Left ventricle myocardium superior (tissue), 1 donor: ENCODE results near the gene AIMP1. TPM values are rescaled to one million over a fixed set of nuclear protein-coding genes. Genes with fewer than 3 reads are reported as not detected.
A peak's percentile ranks its signal among the peaks of the same experiment; 100 is the strongest.
"Not testable (repeated sequence)": the region's sequence is repeated elsewhere in the genome, so short reads cannot be mapped to it uniquely, and the experiment has no call there.

Experiments
- ATAC-seq: fragments of 200-7000 bp; cut with Tn5 transposase; one replicate; pipeline ENCODE4 v1.9.1; 2020; ENCODE audit warnings: mild to moderate bottlenecking, moderate library complexity
- DNase-seq: peaks from one replicate; pipeline ENCODE4 v3.0.0-alpha.2; 2020
- intact Hi-C: fragments of 100-400 bp; cut with micrococcal nuclease; formaldehyde crosslinking; loops from one replicate; pipeline ENCODE4 v1.11.0; 2022
- total RNA-seq: library from RNA; stranded (reverse); fragmentation: NEBNext Ultra II Directional; extraction: Animal tissue kit (Norgen Biotek cat#: 25700); gene quantifications from one replicate; pipeline ENCODE4 v1.2.1, GENCODE V29; 2021
- donor health status: DM: no; HTN: yes; CAD: no; lungs with severe emphysema.

The AIMP1 gene
- total RNA-seq, 1 donor from 2014 or later = 36.6 TPM

GRCh38 chr4:106384878-106385277 is 68.5 kb downstream of the AIMP1 start:
- DNase-seq (peak; percentile 15), ATAC-seq (no peak)
- intact Hi-C loops = no loop called here

GRCh38 chr4:106385853-106386393 is 69.6 kb downstream of the AIMP1 start:
- DNase-seq (peak; percentile 14), ATAC-seq (no peak)
- intact Hi-C loops = no loop called here

DNA sequence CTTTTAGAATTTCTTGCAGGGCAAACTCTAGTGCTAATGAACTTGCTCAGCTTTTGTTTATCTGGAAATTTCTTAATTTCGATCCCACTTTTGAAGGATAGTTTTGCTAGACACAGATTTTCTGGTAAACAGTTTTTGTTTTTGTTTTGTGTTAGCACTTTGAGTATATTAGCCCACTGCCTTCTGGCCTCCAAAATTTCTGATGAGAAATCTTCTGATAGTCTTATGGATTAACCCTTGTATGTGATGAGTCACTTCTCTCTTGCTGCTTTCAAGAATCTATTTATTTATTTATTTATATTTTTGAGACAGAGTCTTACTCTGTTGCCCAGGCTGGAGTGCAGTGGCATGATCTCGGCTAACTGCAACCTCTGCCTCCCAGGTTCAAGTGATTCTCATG is 79.2 kb downstream of the AIMP1 start:
- ATAC-seq = no peak
- DNase-seq = no peak
- intact Hi-C loops = no loop called here

DNA sequence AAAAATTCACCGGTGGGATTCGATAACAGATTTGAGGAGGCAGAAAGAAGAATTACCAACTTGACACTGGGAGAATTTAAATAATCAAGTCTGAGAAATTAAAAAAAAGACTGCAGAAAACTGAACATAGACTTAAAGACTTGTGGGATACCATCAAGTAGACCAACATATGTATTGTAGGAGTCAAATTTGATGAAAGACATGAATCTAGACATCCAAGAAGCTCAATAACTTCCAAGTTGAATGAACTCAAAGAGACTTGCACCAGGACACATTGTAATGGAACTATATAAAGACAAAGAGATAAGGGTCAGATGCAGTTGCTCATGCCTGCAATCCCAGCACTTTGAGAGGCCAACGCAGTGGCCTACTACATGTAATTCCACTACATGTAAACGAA is 82.5 kb downstream of the AIMP1 start:
- intact Hi-C loops, ATAC-seq, DNase-seq: not testable (repeated sequence)

Other genes with a start within 250 kb of the AIMP1 start
- gene TBCK, start 341 bp upstream of the AIMP1 start, total RNA-seq = 16.5 TPM
- gene GIMD1, start 52.2 kb downstream of the AIMP1 start, total RNA-seq = not detected